SU-DHL-6 (cell line): ENCODE measurements around the gene CA12.

Experiments
- H2AFZ ChIP-seq: fragments of 200-600 bp; sonication (generic); 2 replicates; pipeline ENCODE4 v1.6.1; 2014; ENCODE audit warnings: low read depth, mild to moderate bottlenecking, moderate library complexity, mixed read lengths, antibody characterized with exemption, low read length; ENCODE audit not compliant: severe bottlenecking
- H3F3A ChIP-seq: fragments of 200-600 bp; shearing (Covaris generic); 2 replicates; pipeline ENCODE4 v1.6.0; 2016; ENCODE audit warnings: antibody characterized with exemption, mild to moderate bottlenecking; ENCODE audit not compliant: insufficient read depth
- H3K27ac ChIP-seq: fragments of 200-600 bp; sonication (generic); 2 replicates; pipeline ENCODE4 v1.5.1; 2016; ENCODE audit warnings: low read depth, mild to moderate bottlenecking, low read length, moderate library complexity, mixed read lengths
- H3K27me3 ChIP-seq: fragments of 200-600 bp; sonication (generic), shearing (Covaris generic); 2 replicates; pipeline ENCODE4 v1.6.0; 2014; ENCODE audit warnings: mild to moderate bottlenecking, low read length
- H3K36me3 ChIP-seq: fragments of 200-600 bp; sonication (generic); 2 replicates; pipeline ENCODE4 v1.6.1; 2014; ENCODE audit warnings: mild to moderate bottlenecking, low read length, mixed read lengths
- H3K4me2 ChIP-seq: fragments of 300-600, 200-600 bp; shearing (Covaris generic), sonication (generic); 2 replicates; pipeline ENCODE4 v1.6.0; 2014; ENCODE audit warnings: low read length, low read depth, mild to moderate bottlenecking; ENCODE audit not compliant: poor library complexity, severe bottlenecking
- H3K4me3 ChIP-seq: fragments of 200-600 bp; sonication (generic); 2 replicates; pipeline ENCODE4 v1.5.1; 2014; ENCODE audit warnings: antibody characterized with exemption, low read length, mild to moderate bottlenecking, mixed read lengths; ENCODE audit not compliant: insufficient read depth, poor library complexity, severe bottlenecking
- H3K79me2 ChIP-seq: fragments of 200-600 bp; sonication (generic); 2 replicates; pipeline ENCODE4 v1.6.1; 2014; ENCODE audit warnings: mild to moderate bottlenecking, low read length, moderate library complexity; ENCODE audit not compliant: insufficient read depth
- H3K9ac ChIP-seq: fragments of 200-600 bp; sonication (generic); 2 replicates; pipeline ENCODE4 v1.7.0; 2014; ENCODE audit warnings: mild to moderate bottlenecking, low read length
- H3K9me2 ChIP-seq: fragments of 200-600 bp; sonication (generic); replicated peaks from 2 replicates; pipeline ENCODE4 v1.6.1; 2014; ENCODE audit warnings: low read length; ENCODE audit not compliant: insufficient read depth
- H3K9me3 ChIP-seq: fragments of 200-600 bp; sonication (generic); 2 replicates; pipeline ENCODE4 v1.6.1; 2014; ENCODE audit warnings: low read length, mixed read lengths; ENCODE audit not compliant: insufficient read depth
- H4K20me1 ChIP-seq: fragments of 200-600 bp; sonication (generic); 2 replicates; pipeline ENCODE4 v1.6.1; 2014; ENCODE audit warnings: low read depth, mild to moderate bottlenecking, antibody characterized with exemption, low read length, moderate library complexity, mixed read lengths
- EZH2phosphoT487 ChIP-seq: fragments of 200-600 bp; sonication (generic), shearing (Covaris generic); conservative IDR thresholded peaks from 2 replicates; pipeline ENCODE4 v1.6.1; 2018; ENCODE audit warnings: mild to moderate bottlenecking, antibody characterized with exemption, low read length, moderate library complexity, mixed read lengths
- TF ChIP-seq, protein P1 (sequence below): fragments of 200-600 bp; sonication (generic); IDR thresholded peaks from one replicate; pipeline ENCODE4 v1.5.1; 2017; ENCODE audit warnings: antibody characterized with exemption, mild to moderate bottlenecking, low read length, moderate library complexity; ENCODE audit not compliant: insufficient read depth, poor library complexity, severe bottlenecking

CA12 gene

GRCh38 chr15:63331456-63331855 lies 50.2 kb downstream of the CA12 start:
- Histone ChIP-seq H2AFZ (no peak overlapping the region), H3K9me3 (no peaks in the 10 kb centered on the region), H4K20me1 (no peaks in the 10 kb centered on the region), H3K27me3 (no peaks in the 10 kb centered on the region), H3K27ac (no peak overlapping the region), H3K4me3 (no peak overlapping the region), H3K9me2 (no peaks in the 10 kb centered on the region), H3K9ac (no peak overlapping the region), H3F3A (no peaks in the 10 kb centered on the region), H3K36me3 (no peaks in the 10 kb centered on the region), H3K4me2 (no peak overlapping the region), H3K79me2 (no peaks in the 10 kb centered on the region)
- TF ChIP-seq EZH2phosphoT487: no peak
- TF ChIP-seq, protein P1, sequence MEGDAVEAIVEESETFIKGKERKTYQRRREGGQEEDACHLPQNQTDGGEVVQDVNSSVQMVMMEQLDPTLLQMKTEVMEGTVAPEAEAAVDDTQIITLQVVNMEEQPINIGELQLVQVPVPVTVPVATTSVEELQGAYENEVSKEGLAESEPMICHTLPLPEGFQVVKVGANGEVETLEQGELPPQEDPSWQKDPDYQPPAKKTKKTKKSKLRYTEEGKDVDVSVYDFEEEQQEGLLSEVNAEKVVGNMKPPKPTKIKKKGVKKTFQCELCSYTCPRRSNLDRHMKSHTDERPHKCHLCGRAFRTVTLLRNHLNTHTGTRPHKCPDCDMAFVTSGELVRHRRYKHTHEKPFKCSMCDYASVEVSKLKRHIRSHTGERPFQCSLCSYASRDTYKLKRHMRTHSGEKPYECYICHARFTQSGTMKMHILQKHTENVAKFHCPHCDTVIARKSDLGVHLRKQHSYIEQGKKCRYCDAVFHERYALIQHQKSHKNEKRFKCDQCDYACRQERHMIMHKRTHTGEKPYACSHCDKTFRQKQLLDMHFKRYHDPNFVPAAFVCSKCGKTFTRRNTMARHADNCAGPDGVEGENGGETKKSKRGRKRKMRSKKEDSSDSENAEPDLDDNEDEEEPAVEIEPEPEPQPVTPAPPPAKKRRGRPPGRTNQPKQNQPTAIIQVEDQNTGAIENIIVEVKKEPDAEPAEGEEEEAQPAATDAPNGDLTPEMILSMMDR: no peak

DNA sequence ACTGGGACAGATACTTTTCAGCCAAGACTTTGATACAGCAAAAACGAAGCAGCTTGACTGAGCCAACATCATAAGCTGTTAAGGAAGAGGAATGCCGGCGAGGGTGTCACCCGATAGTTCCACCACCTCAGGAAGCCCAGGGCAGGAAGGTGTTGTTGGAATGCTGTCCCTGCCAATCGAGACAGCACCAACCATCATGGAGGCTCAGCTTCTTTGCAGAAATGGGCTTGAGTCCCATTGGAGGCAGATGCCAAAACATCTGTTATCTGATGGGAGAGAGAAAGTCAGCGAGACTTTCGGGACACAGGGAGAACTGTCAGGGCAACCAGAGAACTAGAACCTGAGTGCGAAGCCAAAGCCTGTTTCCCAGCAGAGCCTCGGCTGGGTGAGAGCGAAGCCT lies 50.7 kb downstream of the CA12 start:
- no peaks in the 10 kb centered on the region for H4K20me1 ChIP-seq
- TF ChIP-seq, protein P1: no peak
- TF ChIP-seq EZH2phosphoT487: no peak
- no peaks in the 10 kb centered on the region for H3K79me2 ChIP-seq
- H3K9me3 ChIP-seq: no peaks in the 10 kb centered on the region
- H3K9me2 ChIP-seq: no peaks in the 10 kb centered on the region
- no peak overlapping the region for H3K4me2 ChIP-seq
- H3K9ac ChIP-seq: no peak overlapping the region
- H3K36me3 ChIP-seq: no peaks in the 10 kb centered on the region
- H3K27ac ChIP-seq: no peak overlapping the region
- H3F3A ChIP-seq: no peaks in the 10 kb centered on the region
- no peak overlapping the region for H3K4me3 ChIP-seq
- no peaks in the 10 kb centered on the region for H3K27me3 ChIP-seq
- no peak overlapping the region for H2AFZ ChIP-seq

- Histone ChIP-seq H3K27me3 (no peaks in the 10 kb centered on the region), H2AFZ (no peak overlapping the region), H3K36me3 (no peaks in the 10 kb centered on the region), H3K4me3 (no peak overlapping the region), H3K27ac (no peak overlapping the region), H3F3A (no peaks in the 10 kb centered on the region), H3K9me2 (no peaks in the 10 kb centered on the region), H4K20me1 (no peaks in the 10 kb centered on the region), H3K79me2 (no peaks in the 10 kb centered on the region), H3K4me2 (no peak overlapping the region), H3K9ac (no peak overlapping the region), H3K9me3 (no peaks in the 10 kb centered on the region)
- TF ChIP-seq EZH2phosphoT487: no peak
- TF ChIP-seq, protein P1: no peak
These were observed 51.9 kb downstream of the CA12 start for GRCh38 chr15:63329567-63330350.
